Esophagus squamous epithelium (tissue), 5 donors: ENCODE results near the gene GMDS. TPM values are rescaled to one million over a fixed set of nuclear protein-coding genes. Genes with fewer than 3 reads are reported as not detected.

Source experiments
- DNase-seq: peaks from one replicate; lab custom pipeline; 2025; lab: John Stamatoyannopoulos, UW
- H3K27ac ChIP-seq, 4 donors: fragments of 200-600 bp; sonication (generic); one replicate each; pipeline ENCODE4 v1.5.1; 2016 to 2019; ENCODE audit warnings: mild to moderate bottlenecking in 1 of 4
- H3K27me3 ChIP-seq, 4 donors: fragments of 200-600 bp; sonication (generic); 1 replicate in 3 of 4; 2 replicates in 1 of 4; pipeline versions ENCODE4 v1.5.1 to v1.6.0; 2017 to 2021; ENCODE audit warnings: antibody characterized with exemption in 1 of 4
- H3K36me3 ChIP-seq, 3 donors: fragments of 200-600 bp; sonication (generic); one replicate each; pipeline ENCODE4 v1.5.1; 2016 to 2019
- H3K4me1 ChIP-seq, 3 donors: fragments of 200-600 bp; sonication (generic); one replicate each; pipeline ENCODE4 v1.5.1; 2017 to 2019
- H3K4me3 ChIP-seq, 4 donors: fragments of 200-600 bp; sonication (generic); 1 replicate in 3 of 4; 2 replicates in 1 of 4; pipeline ENCODE4 v1.5.1; 2016 to 2019; ENCODE audit warnings: mild to moderate bottlenecking in 2 of 4, moderate library complexity in 1 of 4
- H3K9me3 ChIP-seq, 3 donors: fragments of 200-600 bp; sonication (generic); one replicate each; pipeline ENCODE4 v1.5.1; 2016 to 2019
- CTCF ChIP-seq, 6 experiments: fragments of 450-650 bp in 4 of 6; fragments of 200-600 bp in 2 of 6; sonication (generic) in 2 of 6; IDR thresholded peaks; one replicate each; pipeline ENCODE4 v1.5.1; 2016 to 2019; ENCODE audit warnings: antibody characterized with exemption in 6 of 6, mild to moderate bottlenecking in 4 of 6, moderate library complexity in 4 of 6
- POLR2A ChIP-seq, 4 donors: fragments of 450-650 bp; IDR thresholded peaks; one replicate each; pipeline ENCODE4 v1.6.1; 2017; ENCODE audit warnings: antibody characterized with exemption in 4 of 4, mild to moderate bottlenecking in 4 of 4, moderate library complexity in 3 of 4
- WGBS, 2 donors: methylation state at CpG; one replicate each; pipeline ENCODE4 v1.1.5; 2018; 5-methylcytosine and 5-hydroxymethylcytosine counted together
- intact Hi-C: fragments of 100-400 bp; cut with DNase I; formaldehyde crosslinking; loops from one replicate; pipeline ENCODE4 v1.15.0; 2022
- total RNA-seq, 4 donors: library from RNA; depleted of rRNA; stranded (reverse); fragments of >200 nt; gene quantifications; one replicate each; pipeline ENCODE4 v1.1.0, GENCODE V29; 2016
- donor health status: DM: yes; HTN: yes; CAD: no.

Gene GMDS
- total RNA-seq, 4 donors from 2014 or later = 17.9 to 58.7 (median 36.7) TPM

GRCh38 chr6:1915226-1915625, 330.2 kb downstream of the GMDS start:
- no peak overlapping the region for H3K4me3 ChIP-seq
- H3K4me1 ChIP-seq = no peaks in the 10 kb centered on the region
- DNase-seq = no peak
- H3K9me3 ChIP-seq = no peaks in the 10 kb centered on the region
- H3K27me3 ChIP-seq = no peaks in the 10 kb centered on the region
- TF ChIP-seq POLR2A (IDR thresholded peaks at IDR 0.05) (no peak), CTCF (IDR thresholded peaks at IDR 0.05) (no peak)
- no peak overlapping the region for H3K27ac ChIP-seq
- intact Hi-C loops = no loop called here
- WGBS, 2 donors = 87 to 98% methylated on average over 7 to 8 of the region's 9 CpGs
- peaks cover 0 to 4% (median 0%) of the 10 kb centered on the region in 3 donors for H3K36me3 ChIP-seq

DNA sequence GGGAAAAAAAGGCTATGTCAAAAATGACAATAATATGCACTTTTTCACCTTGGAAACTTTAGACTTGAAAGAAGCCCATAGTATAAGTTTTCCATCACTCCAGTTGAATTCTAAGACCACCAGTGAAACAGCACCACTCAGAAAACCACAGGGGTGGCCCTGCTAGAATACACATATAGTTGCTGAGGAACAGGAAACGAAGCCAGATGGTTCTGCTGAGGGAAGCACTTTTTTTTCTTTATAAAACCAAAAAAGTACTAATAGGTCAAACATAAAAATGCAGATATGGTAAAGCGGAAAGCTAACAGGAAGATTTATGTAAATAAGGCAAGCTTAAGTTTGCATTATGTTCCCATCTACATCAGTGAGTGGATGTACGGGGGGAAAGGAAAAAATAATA, 331.8 kb downstream of the GMDS start:
- H3K4me3 ChIP-seq = no peak overlapping the region
- H3K9me3 ChIP-seq = no peaks in the 10 kb centered on the region
- H3K27ac ChIP-seq = no peak overlapping the region
- no peak for DNase-seq
- no peak for TF ChIP-seq POLR2A (IDR thresholded peaks at IDR 0.05)
- intact Hi-C loops = no loop called here
- H3K4me1 ChIP-seq = no peaks in the 10 kb centered on the region
- 70 to 78% methylated on average over 3 of the region's 3 CpGs for WGBS, 2 donors
- no peaks in the 10 kb centered on the region for H3K27me3 ChIP-seq
- peaks cover 0 to under 1% (median 0%) of the 10 kb centered on the region in 3 donors for H3K36me3 ChIP-seq

DNA sequence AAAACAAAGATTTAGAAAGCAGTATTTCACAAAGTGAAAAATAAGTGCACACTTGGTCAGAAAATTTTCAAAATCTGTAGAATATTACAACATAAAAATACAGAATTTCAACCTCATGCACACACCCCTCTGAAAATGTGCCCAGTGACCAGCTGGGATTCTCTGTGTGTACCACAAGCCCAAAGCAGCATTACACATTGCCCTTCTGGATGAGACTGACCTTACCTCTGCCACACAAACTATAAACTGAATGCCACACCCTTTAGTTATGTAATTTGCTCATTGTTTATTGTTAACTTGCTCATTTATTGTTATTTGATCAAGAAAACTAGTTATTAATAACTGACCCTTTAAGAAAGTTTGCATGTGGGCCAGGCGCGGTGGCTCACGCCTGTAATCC, 332.7 kb downstream of the GMDS start:
- no peaks in the 10 kb centered on the region for H3K36me3 ChIP-seq
- DNase-seq = no peak
- H3K4me1 ChIP-seq = no peaks in the 10 kb centered on the region
- intact Hi-C loops = no loop called here
- no peaks in the 10 kb centered on the region for H3K27me3 ChIP-seq
- H3K9me3 ChIP-seq = no peaks in the 10 kb centered on the region
- no peak overlapping the region for H3K27ac ChIP-seq
- TF ChIP-seq CTCF (IDR thresholded peaks at IDR 0.05) (no peak), POLR2A (IDR thresholded peaks at IDR 0.05) (no peak)
- 90 to 100% methylated on average over 3 of the region's 3 CpGs for WGBS, 2 donors
- no peak overlapping the region for H3K4me3 ChIP-seq

DNA sequence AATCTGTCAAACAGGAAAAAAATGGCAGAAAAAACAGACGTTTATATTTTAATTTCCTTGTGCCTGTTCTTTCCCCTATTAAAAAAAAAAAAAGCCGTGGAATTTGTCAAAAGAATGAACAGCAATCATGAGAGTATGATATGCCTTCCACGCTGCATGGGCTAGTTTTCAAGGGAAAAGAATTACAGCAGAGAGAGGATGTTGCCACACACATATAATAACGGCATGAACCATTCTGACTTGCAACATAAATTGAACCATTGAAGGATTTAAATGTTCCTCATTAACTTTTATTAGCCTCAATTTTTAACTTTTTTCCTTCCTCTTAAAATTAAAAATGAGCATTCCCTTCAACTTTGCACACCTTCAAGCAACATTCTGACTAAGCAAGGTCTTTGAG, 333.9 kb downstream of the GMDS start:
- Histone ChIP-seq H3K9me3 (no peaks in the 10 kb centered on the region), H3K27ac (no peak overlapping the region), H3K27me3 (no peaks in the 10 kb centered on the region), H3K36me3 (no peaks in the 10 kb centered on the region), H3K4me3 (no peak overlapping the region), H3K4me1 (no peaks in the 10 kb centered on the region)
- intact Hi-C loops = no loop called here
- 58 to 65% methylated on average over 4 of the region's 4 CpGs for WGBS, 2 donors
- no peak for TF ChIP-seq POLR2A (IDR thresholded peaks at IDR 0.05)
- TF ChIP-seq CTCF (IDR thresholded peaks at IDR 0.05) = no peak
- no peak for DNase-seq

GRCh38 chr6:1910621-1911407, 334.6 kb downstream of the GMDS start:
- Histone ChIP-seq H3K36me3 (no peaks in the 10 kb centered on the region), H3K9me3 (no peaks in the 10 kb centered on the region), H3K4me3 (no peak overlapping the region), H3K27me3 (no peaks in the 10 kb centered on the region), H3K27ac (no peak overlapping the region), H3K4me1 (no peaks in the 10 kb centered on the region)
- WGBS, 2 donors = 81 to 88% methylated on average over 8 of the region's 8 CpGs
- TF ChIP-seq CTCF (IDR thresholded peaks at IDR 0.05) = no peak
- no peak for TF ChIP-seq POLR2A (IDR thresholded peaks at IDR 0.05)
- DNase-seq = no peak
- intact Hi-C loops = no loop called here
